Measurements from ENCODE around the gene MON1B.
"Not testable (repeated sequence)": the region's sequence is repeated elsewhere in the genome, so short reads cannot be mapped to it uniquely, and the experiment has no call there.

Gene MON1B

DNA sequence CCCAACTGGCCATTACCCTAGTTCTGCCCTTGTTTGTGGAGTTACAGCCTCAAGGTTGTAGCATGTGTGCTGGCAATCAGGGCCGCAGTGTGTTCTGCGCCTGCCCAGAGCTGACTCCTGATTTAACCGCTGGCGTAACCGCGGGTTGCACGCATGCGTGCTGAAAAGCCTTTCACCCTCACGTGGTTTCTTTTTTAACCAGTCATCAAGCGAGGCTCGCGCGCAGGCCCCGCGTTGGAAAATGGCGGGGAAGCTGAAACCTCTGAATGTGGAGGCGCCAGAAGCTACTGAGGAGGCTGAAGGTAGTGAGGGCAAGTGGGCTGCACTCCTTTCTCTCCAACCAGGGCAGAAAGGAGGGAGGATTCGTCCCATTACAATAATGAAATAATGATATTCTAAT is 8.2 kb downstream of the MON1B start, which contains the start of gene SYCE1L:
SYCE1L (plus strand) TSS at position 198 of the 400 bp plus-strand sequence; CDS start at position 242, 44 bp downstream.
- no peak for DNase-seq

GRCh38 chr16:77206533-77206932 is 15.5 kb downstream of the MON1B start:
- no peak for DNase-seq

DNA sequence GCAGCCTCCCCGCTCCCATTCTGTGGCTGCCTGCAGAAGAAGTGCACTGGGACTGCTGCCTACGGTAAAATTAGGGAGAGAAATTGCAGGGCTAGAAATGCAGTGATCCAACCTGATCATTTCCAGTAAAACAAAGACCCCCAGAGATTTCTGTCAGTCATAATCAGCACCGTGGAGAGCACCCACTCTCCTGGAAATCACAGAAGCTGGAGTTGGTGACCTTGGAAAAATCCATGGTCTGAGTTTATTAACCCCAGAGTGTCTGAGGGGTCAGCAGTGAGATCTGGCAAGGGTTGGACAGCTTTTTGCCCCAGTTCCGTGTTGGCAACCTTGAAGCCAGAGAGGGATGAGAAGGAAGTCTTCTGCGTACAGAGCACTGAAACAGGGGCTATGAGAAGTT is 16.0 kb downstream of the MON1B start:
- DNase-seq: no peak

GRCh38 chr16:77208382-77208781 is 17.4 kb downstream of the MON1B start:
- no peak for DNase-seq

DNA sequence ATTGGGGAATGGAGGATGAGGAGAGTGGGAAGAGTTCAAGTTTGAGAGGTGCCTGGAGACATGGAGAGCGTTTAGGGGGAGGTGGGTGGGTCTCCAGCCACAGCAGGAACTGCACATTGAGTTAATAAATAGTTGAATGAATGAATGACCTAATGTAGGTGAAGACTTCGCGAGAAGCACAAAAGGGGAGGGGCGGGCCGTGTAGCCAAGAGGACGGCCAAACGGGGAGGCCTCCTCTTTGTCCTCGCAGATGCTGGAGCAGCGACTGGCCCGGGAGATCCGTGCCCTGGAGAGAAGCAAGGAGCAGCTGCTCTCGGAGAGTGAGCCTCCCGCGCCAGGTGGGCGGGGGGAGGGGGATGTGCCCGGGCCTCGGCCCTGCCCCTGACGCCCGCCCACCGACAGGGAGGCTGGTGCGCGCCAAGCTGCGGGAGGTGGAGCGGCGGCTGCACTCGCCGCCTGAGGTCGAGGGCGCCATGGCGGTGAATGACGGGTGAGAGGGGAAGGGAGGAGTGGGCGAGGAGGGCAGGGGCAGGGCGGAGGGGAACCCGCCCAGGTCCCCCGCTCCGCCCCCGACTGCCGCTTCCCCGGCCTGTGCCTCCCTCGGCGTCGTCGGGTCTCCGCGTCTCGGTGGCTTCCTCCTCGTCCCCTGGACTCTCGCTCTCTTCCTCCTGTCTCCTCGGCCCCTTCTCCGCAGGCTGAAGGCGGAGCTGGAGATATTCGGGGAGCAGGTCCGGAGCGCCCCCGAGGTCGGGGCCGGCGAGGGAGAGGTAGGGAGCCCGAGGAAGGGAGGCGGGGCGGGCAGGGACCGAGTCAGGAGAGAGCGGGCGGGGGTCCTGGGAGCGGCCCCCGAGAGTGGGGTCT is 21.1 kb downstream of the MON1B start:
- DNase-seq: peak; percentile 40 to 51

DNA sequence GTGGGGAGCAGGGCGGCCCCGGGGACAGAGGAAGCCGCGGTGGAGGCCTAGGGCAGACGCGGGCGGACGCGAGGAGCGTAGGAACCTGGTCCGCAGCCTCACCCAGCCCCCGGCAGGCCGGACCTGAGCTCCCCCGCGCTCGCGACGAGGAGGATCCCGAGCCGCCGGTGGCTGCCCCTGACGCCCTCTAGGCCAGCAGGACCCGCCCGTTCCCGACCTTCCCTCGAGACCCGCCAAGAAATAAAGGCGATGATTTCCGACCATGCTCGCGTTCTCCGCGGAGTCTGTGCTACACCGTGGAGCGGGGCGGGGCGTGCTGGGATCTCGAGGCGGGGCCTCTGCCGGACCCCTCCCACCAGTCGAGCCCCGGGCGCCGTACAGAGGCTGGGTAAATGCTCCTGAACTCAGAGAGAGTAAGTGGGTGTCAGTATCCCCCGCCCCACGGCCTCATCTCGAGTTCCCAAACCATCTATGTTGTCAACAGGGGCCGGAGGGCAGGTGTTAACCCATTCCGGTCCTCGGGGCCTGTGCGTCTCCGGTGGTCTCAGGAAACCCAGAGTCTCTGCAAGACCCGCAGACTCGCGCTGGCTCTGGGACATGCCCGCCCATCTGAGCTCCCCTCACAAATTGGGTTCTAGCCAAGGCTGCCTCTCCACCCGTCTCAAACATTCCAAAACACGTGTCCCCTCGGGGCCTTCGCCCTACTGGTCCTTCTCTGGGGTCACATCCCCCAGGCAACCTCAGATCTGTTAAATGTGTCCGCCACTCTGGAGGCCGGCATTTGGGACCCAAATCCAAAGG is 22.0 kb downstream of the MON1B start:
- DNase-seq: peak; percentile 42 to 51

DNA sequence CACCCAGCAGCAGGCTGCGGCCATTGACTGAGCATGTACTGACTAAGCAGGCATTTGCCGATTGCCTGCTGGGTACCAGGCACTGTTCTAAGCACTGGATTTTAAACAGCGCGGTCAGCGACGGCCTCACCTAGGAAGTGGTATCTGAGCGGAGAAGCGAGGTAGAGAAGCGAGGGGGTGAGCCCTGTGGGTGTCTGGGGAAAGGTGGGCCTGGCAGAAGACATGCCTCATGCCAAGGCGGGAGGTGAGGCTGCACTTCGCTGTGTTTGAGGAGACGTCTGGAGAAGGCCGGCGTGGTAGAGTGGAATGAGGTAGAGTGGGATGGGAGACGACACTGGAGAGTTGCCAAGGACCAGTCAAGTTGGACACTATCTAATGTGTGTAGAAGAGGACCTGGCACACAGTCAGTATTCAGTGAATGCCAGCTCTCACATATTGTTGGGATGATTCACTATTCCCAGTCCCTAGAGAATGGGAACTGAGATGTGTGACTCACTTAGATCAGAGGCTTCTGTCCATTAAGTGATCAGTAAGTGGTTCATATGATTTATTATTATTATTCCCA is 22.6 kb downstream of the MON1B start:
- no peak for DNase-seq

GRCh38 chr16:77214411-77215138 is 23.6 kb downstream of the MON1B start:
- DNase-seq: no peak

- no peak for DNase-seq
Measured at GRCh38 chr16:77219437-77219836, 28.4 kb downstream of the MON1B start.

- DNase-seq: no peak
Measured at GRCh38 chr16:77220427-77220826, 29.4 kb downstream of the MON1B start.

DNA sequence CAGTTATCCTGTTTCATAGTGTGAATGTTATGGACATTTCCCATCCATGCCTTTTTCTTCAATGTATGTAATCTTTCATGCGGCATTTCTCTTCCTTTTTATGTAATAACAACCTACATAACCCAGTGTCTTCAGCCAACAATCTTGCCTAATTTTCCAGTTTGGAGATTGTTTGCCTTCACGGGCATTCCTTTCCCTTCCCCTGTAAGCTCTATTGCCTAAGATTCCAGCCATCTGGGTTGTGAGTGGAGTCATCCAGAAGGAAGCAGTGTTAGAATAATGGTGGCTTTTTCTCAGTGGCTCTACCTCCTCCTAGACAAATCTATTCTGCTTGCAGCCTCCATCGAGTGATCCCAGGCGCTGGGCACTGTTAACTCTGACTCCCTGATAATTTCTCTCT is 30.5 kb downstream of the MON1B start:
- DNase-seq: no peak

DNA sequence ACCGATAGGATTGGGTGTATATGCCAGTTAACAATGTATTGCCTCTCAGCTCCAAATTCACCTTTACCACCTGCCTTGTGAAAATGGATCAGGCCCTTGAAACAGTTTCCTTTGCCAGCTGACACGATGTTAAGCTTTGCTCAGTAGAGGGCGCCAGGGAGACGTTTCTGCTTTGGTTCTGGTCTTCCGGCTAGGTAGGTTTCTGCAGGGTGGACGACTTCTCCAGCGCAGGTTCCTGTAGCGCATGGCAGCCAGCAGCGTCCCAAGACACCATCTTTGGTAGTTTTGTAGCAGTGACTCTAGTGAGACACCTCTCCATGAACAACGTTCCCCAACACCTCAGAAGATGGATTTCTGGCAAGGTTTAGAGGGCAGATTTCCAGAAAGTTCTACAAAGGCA is 32.2 kb downstream of the MON1B start:
- no peak for DNase-seq

DNA sequence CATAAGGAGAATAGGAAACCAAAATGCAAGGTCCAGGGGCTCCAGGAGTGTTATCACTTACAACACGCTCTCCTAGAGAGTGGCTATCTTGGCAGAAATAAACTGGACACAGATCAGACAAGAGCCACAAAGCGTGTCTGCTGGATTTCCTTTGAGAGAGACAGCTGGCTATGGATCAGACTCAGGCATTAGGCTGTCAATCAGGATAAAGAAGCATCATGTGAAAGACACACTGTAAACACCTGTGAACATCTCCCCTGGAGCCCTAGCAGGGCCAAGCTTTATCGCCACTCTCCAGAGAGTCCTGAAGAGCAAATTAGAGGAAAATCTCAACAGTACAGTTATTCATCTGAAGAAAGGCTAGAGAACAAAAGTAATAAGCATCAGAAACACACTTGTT is 34.2 kb downstream of the MON1B start:
- DNase-seq: no peak

DNA sequence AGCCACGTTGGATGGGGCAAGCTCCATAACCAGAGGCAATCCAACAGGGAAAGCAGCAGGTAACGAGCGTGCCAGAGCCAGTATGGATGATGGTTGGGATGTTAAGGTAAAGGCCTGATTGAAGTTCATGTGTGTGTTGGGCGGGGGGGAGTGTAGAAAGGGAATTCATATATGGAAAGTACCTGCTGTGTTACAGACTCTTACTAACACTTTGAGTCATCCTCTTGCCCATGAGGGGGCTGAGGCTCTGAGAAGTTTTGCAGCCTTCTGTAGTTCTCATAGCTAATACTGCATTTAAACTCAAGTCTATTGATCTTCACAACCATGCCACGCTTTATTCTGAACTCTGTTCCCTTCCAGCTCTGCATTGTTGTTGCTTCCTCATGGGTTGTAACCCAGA is 36.8 kb downstream of the MON1B start:
- no peak for DNase-seq

GRCh38 chr16:77231047-77231446 is 40.1 kb downstream of the MON1B start:
- no peak for DNase-seq

GRCh38 chr16:77233799-77234519 is 43.0 kb downstream of the MON1B start:
- no peak for DNase-seq

- no peak for DNase-seq
Measured at GRCh38 chr16:77234611-77235010, 43.6 kb downstream of the MON1B start.

DNA sequence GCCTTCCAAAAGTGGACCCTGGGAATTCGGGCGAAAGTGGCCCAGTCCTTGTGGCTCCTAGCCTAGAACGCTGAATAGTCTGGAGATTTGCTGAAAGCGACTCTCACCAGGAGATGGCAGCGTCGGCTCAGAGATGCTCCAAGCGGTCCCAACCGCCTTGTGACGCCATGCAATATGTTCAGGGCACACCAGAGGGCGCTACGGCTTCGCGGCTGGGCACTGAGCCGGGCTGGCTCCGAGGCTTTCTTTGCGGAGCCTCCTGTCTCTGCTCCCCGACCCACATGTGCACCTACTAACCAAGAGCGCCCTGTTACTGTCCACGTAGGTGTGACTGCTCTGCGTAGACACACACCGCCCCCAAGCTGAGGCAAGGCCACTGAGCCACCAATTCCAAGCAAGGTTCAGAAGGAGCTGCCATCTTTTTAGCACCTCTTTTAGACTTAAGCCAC is 45.1 kb downstream of the MON1B start:
- DNase-seq: peak; percentile 54 to 69

DNA sequence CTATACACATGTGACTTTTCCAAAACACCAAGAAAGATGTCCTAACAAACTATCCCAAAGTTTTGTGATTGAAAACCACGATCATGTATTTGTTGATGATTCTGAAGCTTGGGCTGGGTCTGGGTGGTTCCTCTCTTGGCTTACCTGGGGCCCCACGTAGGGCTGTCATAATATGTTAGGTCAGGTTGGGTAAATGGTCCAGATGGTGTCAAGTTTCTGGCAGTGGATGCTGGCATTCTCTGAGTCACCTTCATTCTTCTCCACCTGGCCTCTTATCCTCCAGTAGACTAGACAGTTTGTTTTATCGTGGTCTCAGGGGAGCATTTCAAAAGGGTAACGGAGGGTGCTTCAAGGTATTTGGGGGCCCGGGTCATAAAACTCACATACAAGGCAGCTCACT is 47.6 kb downstream of the MON1B start:
- DNase-seq: no peak

- not testable (repeated sequence) for DNase-seq
Measured at GRCh38 chr16:77242471-77242870, 51.5 kb downstream of the MON1B start.

DNA sequence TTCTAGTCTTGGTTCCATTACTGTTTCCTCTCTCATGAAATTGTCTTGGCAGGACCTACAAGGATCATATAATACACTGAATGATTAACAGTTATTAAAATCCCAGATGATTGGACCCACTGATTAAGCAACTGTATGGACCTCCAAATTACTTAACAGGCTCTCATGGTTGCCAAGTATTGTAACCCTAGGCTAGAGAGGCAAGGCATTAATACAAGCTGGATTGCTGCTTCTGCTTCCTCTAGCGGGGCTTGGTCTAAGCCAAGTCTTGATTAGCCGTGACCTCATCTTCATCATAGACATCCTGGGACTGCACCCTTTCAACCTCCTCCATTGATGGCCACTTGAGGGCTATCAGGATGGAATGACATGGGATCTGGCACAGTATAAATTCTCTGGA is 55.2 kb downstream of the MON1B start:
- DNase-seq: no peak

GRCh38 chr16:77250400-77250799 is 59.4 kb downstream of the MON1B start:
- no peak for DNase-seq
